HepG2 (cell line): ENCODE results near the gene PARP2. TPM values are rescaled to one million over a fixed set of nuclear protein-coding genes. Genes with fewer than 3 reads are reported as not detected.

Experiments used
- AHR ChIP-seq: IDR thresholded peaks from 2 replicates; pipeline ENCODE4 v1.6.1; 2018; ENCODE audit warnings: missing genetic modification reagents, missing compliant biosample characterization
- BCL6 ChIP-seq: IDR thresholded peaks from 2 replicates; pipeline ENCODE4 v1.6.1; 2016; ENCODE audit warnings: missing genetic modification reagents, missing compliant biosample characterization
- DRAP1 ChIP-seq: IDR thresholded peaks from 2 replicates; pipeline ENCODE4 v1.6.1; 2016; ENCODE audit warnings: missing genetic modification reagents, missing compliant biosample characterization
- ETV6 ChIP-seq: sonication (generic); formaldehyde crosslinking; conservative IDR thresholded peaks from 2 replicates; pipeline ENCODE4 v1.4.0; 2020; ENCODE audit warnings: missing genetic modification reagents
- GABPB1 ChIP-seq: IDR thresholded peaks from 2 replicates; pipeline ENCODE4 v1.6.1; 2016; ENCODE audit warnings: mild to moderate bottlenecking, missing genetic modification reagents, moderate library complexity, missing compliant biosample characterization
- KDM3A ChIP-seq: IDR thresholded peaks from 2 replicates; pipeline ENCODE4 v1.6.1; 2018; ENCODE audit warnings: low read depth, missing compliant biosample characterization
- LCORL ChIP-seq, 2 experiments: fragments of 450-650 bp in 1 of 2; sonication (generic) in 1 of 2; formaldehyde crosslinking in 1 of 2; IDR thresholded peaks; 2 replicates each; pipeline versions ENCODE4 v1.5.0 to v1.6.1; 2017 to 2020; ENCODE audit warnings: antibody characterized with exemption in 1 of 2, missing genetic modification reagents in 1 of 2
- MBNL3 ChIP-seq: fragments of 250-450 bp; sonication (Bioruptor Pico); conservative IDR thresholded peaks from 2 replicates; pipeline ENCODE4 v1.8.0; 2022; ENCODE audit warnings: mild to moderate bottlenecking, inconsistent platforms
- MED8 ChIP-seq: sonication (generic); formaldehyde crosslinking; IDR thresholded peaks from 2 replicates; pipeline ENCODE4 v1.8.1; 2023; ENCODE audit warnings: mild to moderate bottlenecking, missing genetic modification reagents; ENCODE audit not compliant: insufficient replicate concordance
- NCOA2 ChIP-seq: sonication (generic); formaldehyde crosslinking; IDR thresholded peaks from 2 replicates; pipeline ENCODE4 v1.8.0; 2022; ENCODE audit warnings: inconsistent platforms
- NFKBIZ ChIP-seq: IDR thresholded peaks from 2 replicates; pipeline ENCODE4 v1.6.1; 2018; ENCODE audit warnings: missing genetic modification reagents, missing compliant biosample characterization
- NR2F2 ChIP-seq: IDR thresholded peaks from 2 replicates; pipeline ENCODE4 v1.6.1; 2012; ENCODE audit warnings: low read depth, inconsistent platforms, borderline replicate concordance
- PATZ1 ChIP-seq: sonication (generic); formaldehyde crosslinking; IDR thresholded peaks from 2 replicates; pipeline ENCODE4 v1.4.0; 2020; ENCODE audit warnings: missing genetic modification reagents
- RNF219 ChIP-seq: sonication (generic); formaldehyde crosslinking; IDR thresholded peaks from 2 replicates; pipeline ENCODE4 v1.5.0; 2020; ENCODE audit warnings: mild to moderate bottlenecking, missing genetic modification reagents
- SP4 ChIP-seq: sonication (generic); formaldehyde crosslinking; IDR thresholded peaks from 2 replicates; pipeline ENCODE4 v1.8.1; 2023; ENCODE audit warnings: mild to moderate bottlenecking, missing genetic modification reagents
- WIZ ChIP-seq: sonication (generic); formaldehyde crosslinking; IDR thresholded peaks from 2 replicates; pipeline ENCODE4 v1.5.1; 2020; ENCODE audit warnings: mild to moderate bottlenecking, missing genetic modification reagents
- ZKSCAN5 ChIP-seq: sonication (generic); formaldehyde crosslinking; IDR thresholded peaks from 2 replicates; pipeline ENCODE4 v1.5.1; 2020; ENCODE audit warnings: mild to moderate bottlenecking, missing genetic modification reagents
- ZNF136 ChIP-seq: sonication (generic); formaldehyde crosslinking; IDR thresholded peaks from 2 replicates; pipeline ENCODE4 v1.8.1; 2022; ENCODE audit warnings: low read depth, mild to moderate bottlenecking, moderate library complexity, missing genetic modification reagents
- ZNF552 ChIP-seq: sonication (generic); formaldehyde crosslinking; IDR thresholded peaks from 2 replicates; pipeline ENCODE4 v1.9.0; 2022; ENCODE audit warnings: missing genetic modification reagents, mild to moderate bottlenecking, borderline replicate concordance
- ZNF562 ChIP-seq: sonication (generic); formaldehyde crosslinking; IDR thresholded peaks from 2 replicates; pipeline ENCODE4 v1.8.0; 2022; ENCODE audit warnings: missing genetic modification reagents, borderline replicate concordance
- ZNF770 ChIP-seq: sonication (generic); formaldehyde crosslinking; IDR thresholded peaks from 2 replicates; pipeline ENCODE4 v1.5.0; 2020; ENCODE audit warnings: mild to moderate bottlenecking, missing genetic modification reagents
- ZNF775 ChIP-seq: sonication (generic); formaldehyde crosslinking; IDR thresholded peaks from 2 replicates; pipeline ENCODE4 v1.4.0; 2020; ENCODE audit warnings: missing genetic modification reagents, mild to moderate bottlenecking, moderate library complexity, borderline replicate concordance
- ZNF790 ChIP-seq: sonication (generic); formaldehyde crosslinking; IDR thresholded peaks from 2 replicates; pipeline ENCODE4 v1.8.0; 2022; ENCODE audit warnings: missing genetic modification reagents, mild to moderate bottlenecking, borderline replicate concordance
- ZNF878 ChIP-seq: sonication (generic); formaldehyde crosslinking; IDR thresholded peaks from 2 replicates; pipeline ENCODE4 v1.8.1; 2023; ENCODE audit warnings: mild to moderate bottlenecking, missing genetic modification reagents, moderate library complexity
- polyA plus RNA-seq, 8 experiments: library from polyadenylated mRNA; depleted of rRNA in 3 of 8; stranded (reverse) in 7 of 8; unstranded in 1 of 8; fragments of >200 nt; fragmentation: Illumina TruSeq in 4 of 8; extraction: Trizol in 4 of 8; gene quantifications; 2 replicates each; pipeline versions ENCODE4 v1.2.1 to v1.2.3, GENCODE V29; 2011 to 2016; ENCODE audit warnings: low read depth in 4 of 8, missing spikeins in 1 of 8, mixed read lengths in 1 of 8; ENCODE audit not compliant: insufficient read depth in 1 of 8
- total RNA-seq, 5 experiments: library from RNA; depleted of rRNA; stranded (reverse); fragments of >200 nt; fragmentation: Illumina TruSeq; extraction: Trizol; gene quantifications; 2 replicates each; pipeline ENCODE4 v1.2.3, GENCODE V29; 2016; ENCODE audit warnings: low read depth in 1 of 5

Gene PARP2
- total and polyA plus RNA-seq, 2 of the 13 experiments (the other 11 are each of a cell fraction or from before 2014, with no cell fraction given): 37.3 to 38.4 TPM

GRCh38 chr14:20305265-20306078 is 38.0 kb upstream of the PARP2 start, which contains the start of gene TTC5 (continued):
- TF ChIP-seq LCORL (IDR thresholded peaks at IDR 0.05): no peak
- TF ChIP-seq LCORL (CRISPR knock-in tag; IDR thresholded peaks at IDR 0.05): peak; percentile 72
- no peak for TF ChIP-seq DRAP1 (CRISPR knock-in tag)
- peak; percentile 49; the same call in 1 of the 2 replicates for TF ChIP-seq NCOA2 (CRISPR knock-in tag)
- TF ChIP-seq NR2F2: no peak
- TF ChIP-seq ZNF136 (CRISPR knock-in tag): no peak
- no peak for TF ChIP-seq ZNF552 (CRISPR knock-in tag)
- TF ChIP-seq ZNF775 (CRISPR knock-in tag): no peak
- peak; percentile 61; the same call in 1 of the 2 replicates for TF ChIP-seq PATZ1 (CRISPR knock-in tag)
- TF ChIP-seq ETV6 (CRISPR knock-in tag): no peak
- no peak for TF ChIP-seq AHR
- no peak for TF ChIP-seq SP4
- TF ChIP-seq GABPB1: peak; percentile 63
- TF ChIP-seq MED8 (CRISPR knock-in tag): no peak
- TF ChIP-seq KDM3A: no peak
- TF ChIP-seq ZNF770 (CRISPR knock-in tag): no peak
- TF ChIP-seq ZNF878 (CRISPR knock-in tag): 0 out of 2 replicates have a peak, but pooled peaks have one; percentile 11
- TF ChIP-seq BCL6 (CRISPR knock-in tag): no peak
- no peak for TF ChIP-seq WIZ (CRISPR knock-in tag)
- no peak for TF ChIP-seq ZNF562
- no peak for TF ChIP-seq MBNL3 (CRISPR knock-in tag)
- 0 out of 2 replicates have a peak, but pooled peaks have one; percentile 31 for TF ChIP-seq ZNF790 (CRISPR knock-in tag)
- TF ChIP-seq NFKBIZ: no peak
- TF ChIP-seq ZKSCAN5 (CRISPR knock-in tag): no peak
- no peak for TF ChIP-seq RNF219
